Measurements from ENCODE around the gene CNBD2.

GRCh38 chr20:35920523-35920922, 47.9 kb upstream of the CNBD2 start:
- TF ChIP-seq CTCF (IDR thresholded peaks at IDR 0.05; ENCODE audit: low read depth, low read length, missing input control): no peak
- TF ChIP-seq RAD21 (IDR thresholded peaks at IDR 0.05): no peak
- no peak for TF ChIP-seq REST (IDR thresholded peaks at IDR 0.05)
- no peak for TF ChIP-seq EGR1 (IDR thresholded peaks at IDR 0.05; ENCODE audit: low read depth in 2 of 2)
- TF ChIP-seq MAX (IDR thresholded peaks at IDR 0.05): no peak
- no peak for TF ChIP-seq YY1 (IDR thresholded peaks at IDR 0.05)
- no peak for TF ChIP-seq TAF1 (conservative IDR thresholded peaks at IDR 0.05)
